Heart left ventricle (tissue), 16 donors: ENCODE results near the gene TMEM59. TPM values are rescaled to one million over a fixed set of nuclear protein-coding genes. Genes with fewer than 3 reads are reported as not detected.

ENCODE experiments used
- ATAC-seq, 4 donors: fragments of 200-7000 bp; cut with Tn5 transposase; one replicate each; pipeline ENCODE4 v1.9.1; 2020 to 2022; ENCODE audit warnings: moderate library complexity in 4 of 4, mild to moderate bottlenecking in 3 of 4, moderate number of reproducible peaks in 1 of 4
- DNase-seq, 5 donors: peaks; one replicate each; pipeline ENCODE4 v3.0.0-alpha.2; 2020
- H3K27ac ChIP-seq, 12 donors: fragments of 200-600 bp; sonication (generic) in 4 of 12; one replicate each; pipeline versions ENCODE4 v1.5.0 to v1.8.0; 2016 to 2022; ENCODE audit warnings: mild to moderate bottlenecking in 2 of 12
- H3K27me3 ChIP-seq, 9 donors: fragments of 200-600 bp; sonication (generic) in 2 of 9; one replicate each; pipeline versions ENCODE4 v1.5.1 to v1.8.0; 2016 to 2022; ENCODE audit warnings: mild to moderate bottlenecking in 3 of 9
- H3K36me3 ChIP-seq, 9 donors: fragments of 200-600 bp; sonication (generic) in 2 of 9; one replicate each; pipeline versions ENCODE4 v1.5.0 to v1.8.0; 2018 to 2022; ENCODE audit warnings: mild to moderate bottlenecking in 2 of 9
- H3K4me1 ChIP-seq, 12 donors: fragments of 200-600 bp; sonication (generic) in 4 of 12; one replicate each; pipeline versions ENCODE4 v1.5.0 to v1.8.0; 2016 to 2022; ENCODE audit warnings: mild to moderate bottlenecking in 3 of 12
- H3K4me3 ChIP-seq, 12 donors: fragments of 200-600 bp; sonication (generic) in 4 of 12; one replicate each; pipeline versions ENCODE4 v1.5.0 to v1.8.0; 2017 to 2022; ENCODE audit warnings: mild to moderate bottlenecking in 9 of 12, moderate library complexity in 4 of 12
- H3K9me3 ChIP-seq, 12 donors: fragments of 200-600 bp; sonication (generic) in 4 of 12; one replicate each; pipeline versions ENCODE4 v1.5.0 to v1.8.0; 2016 to 2022; ENCODE audit warnings: mild to moderate bottlenecking in 1 of 12
- POLR2A ChIP-seq, 2 donors: fragments of 450-650 bp; IDR thresholded peaks; one replicate each; pipeline ENCODE4 v1.6.1; 2017; ENCODE audit warnings: antibody characterized with exemption in 2 of 2, mild to moderate bottlenecking in 2 of 2, moderate library complexity in 2 of 2
- WGBS, 4 donors: extraction: QIAGEN DNeasy Blood & Tissue Kit in 2 of 4; methylation state at CpG; one replicate each; pipeline versions ENCODE4 v1.1.5 to v1.1.7; 2013 to 2018; 5-methylcytosine and 5-hydroxymethylcytosine counted together
- intact Hi-C, 10 donors: fragments of 100-400 bp; cut with DNase I; formaldehyde crosslinking; loops; one replicate each; pipeline versions ENCODE4 v1.11.1 to v1.14.2; 2022
- polyA plus RNA-seq, 2 donors: library from polyadenylated mRNA; stranded (reverse); fragments of 200-250 nt; gene quantifications; one replicate each; pipeline ENCODE4 v1.2.3, GENCODE V29; 2013
- total RNA-seq, 9 donors: library from RNA; depleted of rRNA in 2 of 9; stranded (reverse); fragments of >200 nt in 2 of 9; fragmentation: NEBNext Ultra II Directional in 3 of 9; extraction: Animal tissue kit (Norgen Biotek cat#: 25700) in 3 of 9; gene quantifications; one replicate each; pipeline versions ENCODE4 v1.1.0 to v1.2.4, GENCODE V29; 2016 to 2023
- TF ChIP-seq, protein P1 (sequence below), 12 donors: fragments of 200-600 bp; sonication (generic) in 4 of 12; IDR thresholded peaks; one replicate each; pipeline versions ENCODE4 v1.5.0 to v1.8.0; 2018 to 2022; ENCODE audit warnings: antibody characterized with exemption in 12 of 12, mild to moderate bottlenecking in 5 of 12
- donor health status: ischemic (EF 13 %, LVEDD 7.1; RV severe dilation, severe dysfunction).
- donor health status: healthy with polysubstance abuse.
- donor health status: DM: no; HTN: yes; CAD: no.
- donor health status: DM: no; HTN: no; CAD: no.
- donor health status: ischemic (EF 25% LVEDD 6.9; RV normal size, moderate dysfunction).
- donor health status: ischemic (EF 25% LVEDD 5.7; RV mildly dilated, moderate dysfunction).
- donor health status: healthy.
- donor health status: DM: yes; HTN: yes; CAD: no.
- donor health status: ischemic (EF 35%, LVEDD 5.7; RV mildly dilated, moderate dysfunction).
- donor health status: nonischemic (EF 11% LVEDD 7.7; RV severe dilation, severe dysfunction).
- donor health status: DM: yes; HTN: yes; CAD: no.
- donor health status: PGD.
- donor health status: ischemic (EF 29% LVEDD 5.4; RV normal size, mild dysfunction).
- donor health status: nonischemic (EF 23%, LVEDD 6.1; RV moderate dilation, normal function).

Gene TMEM59
- total and polyA plus RNA-seq, 11 donors, result 124 to 496 (median 352) TPM

DNA sequence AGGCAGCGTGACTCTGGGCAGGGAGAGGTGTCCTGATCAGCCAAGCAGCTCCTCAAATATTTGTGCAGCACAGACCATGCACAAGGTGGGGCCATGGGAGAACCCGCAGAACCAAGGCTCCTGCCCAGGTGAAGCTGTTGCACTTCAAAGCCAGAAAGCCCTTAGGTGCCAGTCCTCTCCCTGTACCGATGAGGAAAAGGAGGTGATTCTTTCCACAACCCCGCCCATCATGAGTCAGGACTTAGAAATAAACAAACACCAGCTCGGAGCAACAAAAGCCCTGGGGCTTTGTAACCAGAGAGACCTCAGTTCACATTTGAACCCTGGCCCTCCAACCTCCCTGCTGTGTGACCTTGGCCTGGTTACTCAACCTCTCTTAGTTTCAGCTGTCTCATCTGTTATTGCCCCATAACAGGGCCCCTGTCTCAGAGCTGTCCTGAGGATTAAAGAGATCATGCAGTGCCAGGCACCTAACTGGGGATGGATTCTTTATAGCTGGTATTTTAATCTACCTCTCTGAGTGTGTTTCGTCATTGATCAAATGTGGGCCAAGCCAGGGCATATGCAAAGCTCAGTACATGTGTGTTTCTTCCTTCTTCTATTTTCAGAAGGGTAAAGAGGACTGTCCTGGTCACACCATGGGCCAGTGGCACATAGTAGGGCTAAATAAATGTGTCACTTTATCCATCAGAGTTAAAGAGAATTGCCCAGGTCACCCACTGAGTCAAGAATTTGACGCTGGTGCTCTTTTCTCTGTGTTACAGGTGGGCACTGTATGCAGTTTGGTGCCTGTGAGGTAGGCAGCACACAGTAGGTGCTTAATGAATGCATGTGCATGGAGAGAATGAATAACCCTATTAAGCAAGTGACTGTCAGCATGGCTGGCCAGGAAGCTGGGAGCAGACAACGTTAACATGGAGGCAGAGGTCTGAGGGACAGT lies 36.4 kb downstream of the TMEM59 start:
- no peaks in the 10 kb centered on the region for H3K4me1 ChIP-seq
- TF ChIP-seq, protein P1, sequence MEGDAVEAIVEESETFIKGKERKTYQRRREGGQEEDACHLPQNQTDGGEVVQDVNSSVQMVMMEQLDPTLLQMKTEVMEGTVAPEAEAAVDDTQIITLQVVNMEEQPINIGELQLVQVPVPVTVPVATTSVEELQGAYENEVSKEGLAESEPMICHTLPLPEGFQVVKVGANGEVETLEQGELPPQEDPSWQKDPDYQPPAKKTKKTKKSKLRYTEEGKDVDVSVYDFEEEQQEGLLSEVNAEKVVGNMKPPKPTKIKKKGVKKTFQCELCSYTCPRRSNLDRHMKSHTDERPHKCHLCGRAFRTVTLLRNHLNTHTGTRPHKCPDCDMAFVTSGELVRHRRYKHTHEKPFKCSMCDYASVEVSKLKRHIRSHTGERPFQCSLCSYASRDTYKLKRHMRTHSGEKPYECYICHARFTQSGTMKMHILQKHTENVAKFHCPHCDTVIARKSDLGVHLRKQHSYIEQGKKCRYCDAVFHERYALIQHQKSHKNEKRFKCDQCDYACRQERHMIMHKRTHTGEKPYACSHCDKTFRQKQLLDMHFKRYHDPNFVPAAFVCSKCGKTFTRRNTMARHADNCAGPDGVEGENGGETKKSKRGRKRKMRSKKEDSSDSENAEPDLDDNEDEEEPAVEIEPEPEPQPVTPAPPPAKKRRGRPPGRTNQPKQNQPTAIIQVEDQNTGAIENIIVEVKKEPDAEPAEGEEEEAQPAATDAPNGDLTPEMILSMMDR (IDR thresholded peaks at IDR 0.05), result no peak
- TF ChIP-seq POLR2A (IDR thresholded peaks at IDR 0.05), result no peak
- H3K27ac ChIP-seq, result no peak overlapping the region
- intact Hi-C loops, result no loop called here
- ATAC-seq, result no peak
- no peak overlapping the region for H3K4me3 ChIP-seq
- peaks cover 0 to 31% (median 0%) of the 10 kb centered on the region in 9 donors for H3K27me3 ChIP-seq
- DNase-seq, result no peak
- no peaks in the 10 kb centered on the region for H3K9me3 ChIP-seq
- no peaks in the 10 kb centered on the region for H3K36me3 ChIP-seq
- 64 to 75% (median 66%) methylated on average over 8 of the region's 8 CpGs for WGBS, 4 donors

- intact Hi-C loops, result no loop called here
- Histone ChIP-seq H3K9me3 (no peaks in the 10 kb centered on the region), H3K27ac (no peak overlapping the region), H3K4me1 (no peaks in the 10 kb centered on the region), H3K27me3 (peaks cover 0 to 31% (median 0%) of the 10 kb centered on the region in 9 donors), H3K36me3 (no peaks in the 10 kb centered on the region), H3K4me3 (no peak overlapping the region)
- DNase-seq (no peak), ATAC-seq (no peak)
- WGBS, 4 donors, result 45 to 55% (median 48%) methylated on average over 14 to 17 of the region's 17 CpGs
- TF ChIP-seq POLR2A (IDR thresholded peaks at IDR 0.05), result no peak
- TF ChIP-seq, protein P1 (IDR thresholded peaks at IDR 0.05), result no peak
These were observed 38.9 kb downstream of the TMEM59 start for GRCh38 chr1:54014009-54014629.

GRCh38 chr1:54013393-54014008 lies 39.5 kb downstream of the TMEM59 start:
- 78 to 82% (median 80%) methylated on average over 8 of the region's 8 CpGs for WGBS, 4 donors
- intact Hi-C loops, result no loop called here
- peaks cover 0 to 31% (median 0%) of the 10 kb centered on the region in 9 donors for H3K27me3 ChIP-seq

More at GRCh38 chr1:54013393-54014008, 39.5 kb downstream of the TMEM59 start:
- no peak for DNase-seq
- no peak for ATAC-seq
- H3K9me3 ChIP-seq, result no peaks in the 10 kb centered on the region
- no peak overlapping the region for H3K27ac ChIP-seq
- H3K4me3 ChIP-seq, result no peak overlapping the region
- no peaks in the 10 kb centered on the region for H3K36me3 ChIP-seq
- TF ChIP-seq POLR2A (IDR thresholded peaks at IDR 0.05), result no peak
- TF ChIP-seq, protein P1 (IDR thresholded peaks at IDR 0.05), result no peak
- no peaks in the 10 kb centered on the region for H3K4me1 ChIP-seq
